GM10847 (cell line): ENCODE measurements around the gene UCP3.

Experiments used
- POLR2A ChIP-seq: IDR thresholded peaks from 2 replicates; pipeline ENCODE4 v1.6.1; 2011; ENCODE audit not compliant: insufficient read length; ENCODE audit errors: extremely low read depth

The UCP3 gene

GRCh38 chr11:74008373-74009229, at the start of gene UCP3:
TSS of gene UCP3 (minus strand) at chr11:74009085. CDS start at chr11:74007042, 2,043 bp downstream.
- no peak for TF ChIP-seq POLR2A

- TF ChIP-seq POLR2A: no peak
Measured at GRCh38 chr11:74057249-74058151, 48.6 kb upstream of the UCP3 start.

- no peak for TF ChIP-seq POLR2A
Measured at GRCh38 chr11:74055938-74056337, 47.1 kb upstream of the UCP3 start.

- TF ChIP-seq POLR2A: no peak
Measured at GRCh38 chr11:74050465-74050864, 41.6 kb upstream of the UCP3 start.

- no peak for TF ChIP-seq POLR2A
Measured at GRCh38 chr11:74048993-74049392, 40.1 kb upstream of the UCP3 start.

- TF ChIP-seq POLR2A: no peak
Measured at GRCh38 chr11:74044538-74044937, 35.7 kb upstream of the UCP3 start.

- no peak for TF ChIP-seq POLR2A
Measured at GRCh38 chr11:74043450-74043849, 34.6 kb upstream of the UCP3 start.

GRCh38 chr11:74037309-74037708, 28.4 kb upstream of the UCP3 start:
- no peak for TF ChIP-seq POLR2A

GRCh38 chr11:74035264-74035663, 26.4 kb upstream of the UCP3 start:
- TF ChIP-seq POLR2A: no peak

- no peak for TF ChIP-seq POLR2A
Measured at GRCh38 chr11:74033046-74033445, 24.2 kb upstream of the UCP3 start.

GRCh38 chr11:74030723-74031676, 22.1 kb upstream of the UCP3 start:
- no peak for TF ChIP-seq POLR2A

- no peak for TF ChIP-seq POLR2A
Measured at GRCh38 chr11:74025467-74026166, 16.7 kb upstream of the UCP3 start.

GRCh38 chr11:74024261-74025029, 15.6 kb upstream of the UCP3 start:
- no peak for TF ChIP-seq POLR2A
